NCI-H524 treated with DMSO at 0.1 percent for 48 hours (cell line): ENCODE results near the gene FOXN1.

Experiments used
- DNase-seq: peaks from one replicate; lab custom pipeline; 2025; lab: John Stamatoyannopoulos, UW

Gene FOXN1

DNA sequence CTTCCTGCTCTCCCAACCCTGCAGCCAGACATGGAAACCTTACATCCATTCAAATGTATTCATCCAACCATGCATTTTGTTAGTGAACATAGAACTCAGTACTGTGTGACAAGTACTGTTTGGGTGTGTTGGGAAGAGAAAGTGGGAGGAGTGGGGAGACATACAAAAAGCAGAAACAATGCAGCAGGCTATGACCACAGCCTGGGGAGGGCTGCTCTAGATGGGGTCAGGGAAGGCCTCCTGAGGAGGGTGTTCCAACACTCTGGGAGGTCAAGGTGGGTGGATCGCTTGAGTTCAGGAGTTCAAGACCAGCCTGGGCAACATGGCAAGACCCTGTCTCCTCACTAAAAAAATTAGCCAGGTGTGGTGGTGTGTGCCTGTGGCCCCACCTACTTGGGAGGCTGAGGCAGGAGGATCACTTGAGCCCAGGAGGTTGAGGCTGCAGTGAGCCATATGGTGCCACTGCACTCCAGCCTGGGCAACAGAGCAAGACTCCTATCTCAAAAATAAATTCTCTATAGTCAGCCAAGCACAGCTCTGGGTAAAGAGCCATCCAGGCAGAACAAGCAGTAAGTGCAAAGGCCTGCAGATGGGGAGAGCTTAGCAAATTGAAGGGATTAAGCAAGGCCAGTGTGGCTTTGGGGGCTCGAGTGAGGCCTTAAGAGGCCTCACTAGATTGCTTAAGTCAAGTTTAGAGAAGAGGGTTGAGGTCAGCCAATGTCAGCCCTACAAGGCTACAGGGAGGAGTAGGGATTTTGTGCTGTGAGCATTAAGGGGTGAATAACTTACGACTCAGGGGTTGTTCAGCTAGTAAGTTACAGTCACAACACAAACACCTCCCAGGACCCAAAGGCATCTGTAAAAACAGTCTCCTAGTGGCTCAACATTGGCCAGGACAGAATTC, 27.2 kb upstream of the FOXN1 start:
- DNase-seq, result peak; percentile 50

DNA sequence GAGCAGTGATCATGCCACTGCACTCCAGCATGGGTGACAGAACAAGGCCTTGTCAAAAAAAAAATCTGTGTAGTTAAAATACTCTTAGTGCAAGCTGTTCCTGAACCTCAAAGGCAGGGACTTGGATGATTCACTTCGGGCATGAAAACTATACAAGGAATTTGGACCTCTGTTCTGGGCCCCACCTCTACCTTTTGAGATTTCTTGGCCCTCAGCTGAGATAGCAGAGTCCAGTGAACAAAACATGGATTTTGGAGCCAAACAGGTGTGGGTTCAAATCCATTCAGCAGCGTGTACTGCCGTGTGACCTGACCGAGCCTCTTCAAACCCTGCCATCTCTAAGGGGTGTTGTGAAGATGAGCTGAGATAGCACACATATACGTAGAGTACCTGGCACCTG, 25.9 kb upstream of the FOXN1 start:
- DNase-seq, result no peak

DNA sequence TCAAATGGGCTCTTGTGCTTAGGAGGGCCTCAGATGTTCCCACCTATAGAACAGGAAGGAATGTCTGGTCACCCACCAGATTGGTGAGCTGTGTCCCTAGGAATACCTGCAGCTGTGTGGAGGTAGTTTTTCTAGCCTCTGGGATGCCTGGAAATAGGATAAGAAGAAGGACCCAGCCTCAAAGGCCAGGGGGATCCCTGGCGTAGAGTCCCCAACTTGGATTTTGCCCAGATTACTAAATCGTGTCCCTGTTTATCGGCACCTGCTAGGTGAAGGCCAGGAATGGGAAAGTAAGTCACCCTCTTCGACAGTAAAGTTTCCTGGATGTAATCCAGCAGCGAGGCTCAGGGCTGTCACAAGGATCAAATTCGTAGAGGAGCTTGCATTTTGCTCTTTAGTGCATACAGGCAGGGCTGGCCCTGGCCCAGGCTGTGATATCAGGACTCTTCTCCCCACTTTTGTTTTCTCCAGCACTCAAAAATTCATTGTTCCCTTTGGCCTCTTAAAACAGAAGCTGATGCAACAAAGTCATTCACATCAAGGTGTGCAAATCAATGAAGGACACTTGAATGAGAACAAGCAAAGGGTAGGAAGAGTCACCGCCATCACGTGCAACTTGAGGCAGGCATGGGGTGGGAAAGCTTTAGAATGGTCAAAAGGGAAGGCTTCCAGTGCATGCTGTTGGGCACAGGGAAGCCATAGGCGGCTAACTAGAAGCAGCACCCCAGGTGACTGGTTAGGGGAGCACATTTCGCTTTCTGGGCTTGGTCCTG, 25.2 kb upstream of the FOXN1 start:
- DNase-seq, result no peak

DNA sequence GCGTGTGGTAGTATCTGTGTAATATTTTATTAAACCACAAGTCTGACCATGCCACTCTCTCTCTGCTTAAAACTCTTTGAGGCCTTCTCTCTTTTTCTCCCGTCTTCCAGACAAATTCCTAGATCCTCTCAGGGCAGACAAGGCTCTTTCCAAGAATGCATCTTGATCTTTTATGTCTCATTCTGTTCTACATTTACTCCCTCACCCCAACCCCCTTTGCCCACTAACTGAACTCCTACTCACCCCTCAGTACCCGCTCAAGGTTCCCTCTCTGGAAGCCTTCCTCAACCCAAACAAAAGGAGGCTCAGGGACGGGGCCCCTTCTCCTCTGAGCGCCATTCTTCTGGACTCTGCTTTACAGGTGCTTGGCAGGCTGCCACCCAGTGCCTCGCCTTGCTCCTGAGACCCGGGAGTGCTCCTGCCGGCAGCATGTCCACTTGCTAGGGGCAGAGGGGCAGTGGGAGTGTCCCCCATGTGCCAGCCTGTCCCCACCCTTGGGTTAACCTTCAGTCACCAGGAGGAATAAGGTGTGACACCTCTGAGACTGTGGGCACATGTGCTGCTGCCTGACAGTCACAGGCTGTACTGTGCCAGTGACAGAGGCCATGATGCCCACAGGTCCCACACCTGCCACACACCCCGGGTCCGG, 23.5 kb upstream of the FOXN1 start:
- DNase-seq, result no peak

DNA sequence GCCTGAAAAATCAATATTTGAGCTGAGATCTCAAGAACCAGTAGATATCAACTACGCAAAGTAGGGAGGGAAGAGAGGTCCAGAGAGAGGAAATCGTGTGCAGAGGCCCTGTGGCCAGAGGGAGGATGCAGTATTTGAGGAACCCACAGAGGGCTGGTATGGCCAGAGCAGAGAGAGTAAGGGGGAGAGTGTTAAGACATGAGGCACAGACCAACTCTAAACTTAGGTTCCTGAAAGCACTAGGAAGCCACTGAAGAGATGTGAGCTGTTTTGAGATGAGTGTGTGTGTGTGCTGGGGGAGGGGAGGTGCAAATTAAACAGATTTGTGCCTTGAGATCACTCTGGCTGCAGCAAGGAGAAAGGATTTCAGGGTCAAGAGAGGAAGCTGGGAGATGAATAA, 21.9 kb upstream of the FOXN1 start:
- no peak for DNase-seq

DNA sequence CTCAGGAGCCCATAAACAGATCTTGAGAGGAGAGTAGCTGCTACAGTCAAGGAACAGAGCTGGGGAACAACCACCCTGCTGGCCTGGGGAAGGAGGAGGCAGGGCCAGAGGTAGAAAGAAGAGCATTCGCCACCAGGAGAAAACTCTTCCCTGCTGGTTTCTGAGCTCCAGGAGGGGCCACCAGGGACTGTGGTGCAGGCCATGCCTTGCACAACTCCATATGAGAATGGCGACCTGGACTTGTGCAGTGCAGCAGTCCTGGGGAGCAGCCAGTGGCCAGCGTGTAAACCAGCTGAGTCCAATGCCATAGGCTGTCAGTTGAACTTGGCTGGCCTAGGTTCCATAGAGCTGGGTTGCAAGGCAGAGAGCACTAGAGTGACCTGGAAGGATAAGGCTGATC, 21.1 kb upstream of the FOXN1 start:
- DNase-seq, result no peak

DNA sequence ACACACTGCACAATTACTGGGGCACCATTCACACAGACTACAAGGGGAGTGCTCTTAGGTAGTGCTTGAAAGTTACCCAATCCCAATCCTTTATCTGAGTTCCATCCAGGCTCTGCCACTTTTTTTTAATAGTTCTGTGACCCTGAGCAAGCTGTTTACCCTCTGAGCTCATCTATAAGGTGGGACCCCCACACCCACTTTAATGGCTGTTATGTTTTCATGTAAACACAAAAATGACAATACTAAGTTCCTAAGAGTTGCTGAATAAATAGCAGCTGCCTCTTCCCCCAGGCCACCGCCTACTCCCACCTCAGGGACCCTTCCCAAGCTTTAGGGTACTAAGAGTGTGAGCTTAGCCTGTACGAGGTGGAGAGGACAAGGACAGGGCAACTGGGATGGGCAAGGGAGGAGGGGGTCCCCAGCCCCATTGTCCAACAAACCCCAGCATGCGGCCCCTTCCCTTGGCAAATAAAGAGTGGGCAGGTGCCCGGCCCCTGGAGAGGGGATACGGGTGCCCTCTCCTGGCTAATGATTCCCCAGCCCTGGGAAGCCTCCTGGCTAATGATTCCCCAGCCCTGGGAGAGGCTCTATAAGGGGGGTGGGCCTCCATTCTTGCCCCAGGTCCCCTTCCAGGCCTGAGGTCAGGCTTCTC, 18.1 kb upstream of the FOXN1 start:
- no peak for DNase-seq

DNA sequence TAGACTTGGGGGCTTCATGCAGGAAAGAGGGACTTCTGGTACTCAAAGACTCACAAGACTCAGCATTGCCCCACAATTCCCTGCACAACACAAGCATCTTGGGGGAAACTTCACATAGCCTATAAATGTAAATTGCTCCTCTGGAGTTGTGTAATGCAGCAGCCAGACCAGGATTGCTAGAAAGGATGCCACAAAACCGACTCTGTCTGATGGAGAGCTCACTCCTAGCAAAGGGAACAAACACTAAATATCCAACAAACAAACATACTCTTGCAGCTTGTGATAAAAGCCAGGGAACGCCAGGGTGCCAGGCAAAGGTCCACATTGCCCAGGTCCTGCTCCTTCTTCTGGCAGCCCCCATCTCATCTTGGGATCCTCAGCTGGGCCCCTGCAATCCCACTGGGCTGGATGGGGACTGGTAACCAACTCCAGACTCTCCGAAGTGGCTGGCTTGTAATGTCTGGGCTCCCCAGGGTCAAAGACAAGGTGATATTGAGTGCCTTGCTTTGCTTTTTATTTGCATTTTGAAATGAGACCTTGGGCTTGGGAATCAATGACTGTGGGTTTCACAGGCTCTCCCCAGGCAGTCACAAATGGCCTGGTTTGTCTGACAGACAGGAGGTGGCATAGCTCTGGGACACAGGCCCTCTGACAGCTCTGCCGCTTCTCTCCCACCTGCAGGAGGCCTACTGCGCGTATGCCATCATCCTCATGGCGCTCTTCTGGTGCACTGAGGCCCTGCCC, 17.4 kb upstream of the FOXN1 start:
- no peak for DNase-seq

DNA sequence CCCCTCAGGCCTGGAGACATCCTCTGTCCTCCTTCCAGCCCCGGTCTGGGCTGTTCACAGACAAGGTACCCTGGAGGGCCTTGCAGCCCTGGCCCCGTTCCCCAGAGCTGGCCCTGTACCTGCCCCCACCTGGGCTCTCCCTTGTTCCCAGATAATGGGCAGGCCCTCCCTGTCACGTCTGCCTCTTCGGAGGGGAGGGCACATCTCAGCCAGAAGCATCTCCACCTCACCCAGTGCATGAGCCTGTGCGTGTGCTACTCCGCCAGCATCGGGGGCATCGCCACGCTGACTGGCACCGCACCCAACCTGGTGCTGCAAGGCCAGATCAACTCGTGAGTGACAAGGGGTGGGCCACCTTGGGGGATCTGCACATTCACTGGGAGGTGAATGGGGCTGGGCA, 14.9 kb upstream of the FOXN1 start:
- DNase-seq, result no peak

DNA sequence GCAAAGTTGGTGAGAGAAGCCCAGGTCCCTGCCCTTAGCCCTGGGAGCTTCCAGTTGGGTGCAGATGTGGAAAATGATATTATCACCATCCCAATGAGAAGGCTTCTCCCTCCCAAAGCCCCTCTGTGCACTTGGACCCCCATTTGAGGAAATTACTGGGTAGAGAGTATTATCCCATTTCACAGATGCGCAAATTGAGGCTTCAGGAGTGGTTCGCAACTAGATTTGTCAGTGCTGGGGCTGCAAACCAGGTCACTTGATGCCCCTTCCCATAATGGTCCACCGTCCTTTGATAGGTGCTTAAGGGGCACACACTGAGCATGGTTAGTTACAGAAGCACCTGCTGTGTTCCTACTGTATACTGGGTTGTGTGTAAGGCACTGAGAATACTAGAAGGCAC, 14.3 kb upstream of the FOXN1 start:
- DNase-seq, result no peak

DNA sequence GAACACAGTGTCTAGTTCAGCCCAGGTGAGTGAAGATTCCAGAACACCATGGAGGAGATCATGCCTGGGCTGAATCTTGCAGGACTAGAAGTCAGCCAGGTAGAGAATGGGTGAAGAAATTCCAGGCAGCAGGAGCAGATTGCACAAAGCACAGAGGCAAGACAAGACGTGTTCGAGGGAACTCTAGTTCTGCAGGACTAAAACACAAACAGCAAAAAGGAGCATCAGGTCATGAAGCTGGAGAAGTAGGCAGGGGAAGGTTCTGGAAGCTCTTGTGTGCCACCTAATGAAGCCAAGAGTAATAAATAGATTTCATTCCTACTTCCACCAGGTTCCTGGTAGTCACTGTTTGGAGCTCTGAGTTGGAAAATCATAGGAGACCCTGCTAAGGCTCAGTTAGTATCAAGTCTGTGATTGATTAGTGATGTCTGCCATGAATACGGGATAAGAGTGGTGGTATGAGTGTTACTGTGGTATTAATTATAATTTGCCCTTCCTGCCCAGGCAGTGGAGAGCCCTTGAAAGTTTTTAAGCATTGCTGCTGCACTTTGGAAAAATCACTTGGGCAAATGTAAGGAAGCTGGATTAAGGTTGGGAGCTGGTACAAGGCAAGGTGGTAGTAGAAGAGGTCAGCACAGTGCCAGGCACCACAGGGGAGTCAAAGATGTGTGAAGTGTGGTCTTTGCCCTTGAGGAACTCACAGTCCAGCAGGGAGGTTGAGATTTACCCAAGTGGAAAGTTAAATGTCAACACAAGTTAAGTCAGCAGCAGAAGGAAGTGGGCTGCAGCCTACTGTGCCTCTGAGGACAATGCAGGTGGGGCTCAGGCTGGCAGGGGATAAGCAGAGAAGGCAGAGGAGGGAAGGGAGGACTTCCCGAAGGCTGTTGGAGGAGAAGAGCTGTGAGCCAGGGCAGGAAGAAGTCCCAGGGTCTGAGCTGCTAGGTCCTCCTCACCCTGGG, 13.5 kb upstream of the FOXN1 start:
- no peak for DNase-seq

DNA sequence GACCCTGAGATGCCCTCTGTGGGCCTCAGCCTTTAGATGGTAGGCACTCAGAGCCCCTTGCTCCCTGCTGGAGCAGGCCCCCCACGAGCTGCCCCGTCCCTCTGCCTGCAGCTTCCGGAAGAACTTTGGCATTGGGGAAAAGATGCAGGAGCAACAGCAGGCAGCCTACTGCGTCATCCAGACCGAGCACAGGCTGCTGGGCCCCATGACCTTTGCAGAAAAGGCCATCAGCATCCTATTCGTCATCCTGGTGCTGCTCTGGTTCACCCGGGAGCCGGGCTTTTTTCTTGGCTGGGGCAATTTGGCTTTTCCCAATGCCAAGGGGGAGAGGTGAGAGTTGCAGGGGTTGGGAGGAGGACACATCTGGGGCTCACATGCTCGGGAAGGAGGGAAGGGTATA, 12.7 kb upstream of the FOXN1 start:
- DNase-seq, result no peak

DNA sequence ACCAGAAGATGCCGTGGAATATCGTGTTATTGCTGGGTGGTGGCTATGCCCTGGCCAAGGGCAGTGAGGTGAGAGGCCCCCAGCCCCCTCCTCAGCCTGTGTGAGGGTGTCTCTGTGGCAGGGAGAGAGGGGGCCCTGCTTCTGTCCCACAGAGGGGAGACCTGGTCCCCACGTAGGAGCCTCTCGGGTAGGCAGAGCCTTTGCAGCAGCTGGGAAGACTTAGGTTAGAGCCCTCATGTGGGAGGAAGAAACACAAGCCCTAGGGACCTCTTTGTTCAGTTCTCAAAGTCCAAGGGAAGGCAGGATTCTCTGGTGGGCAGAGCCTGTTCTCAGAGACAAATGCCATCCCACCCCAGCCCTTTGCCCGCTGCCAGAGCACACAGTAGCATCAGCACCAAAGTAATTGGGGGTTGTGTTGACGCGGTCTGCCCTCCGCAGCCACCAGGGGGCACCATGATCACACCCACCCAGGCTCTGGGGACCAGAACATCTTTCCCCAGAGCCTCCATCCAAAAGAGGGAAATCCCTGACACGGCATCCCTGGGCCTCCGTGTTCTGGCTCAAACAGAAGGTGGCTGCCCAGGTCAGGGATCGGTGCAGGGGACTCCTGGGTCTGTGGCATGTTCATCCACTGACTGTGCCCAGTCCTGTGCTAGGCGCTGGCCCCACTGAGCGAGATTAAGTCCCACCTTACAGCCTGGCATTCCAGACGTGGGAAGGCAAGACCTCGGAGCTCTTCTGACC, 11.5 kb upstream of the FOXN1 start:
- DNase-seq, result peak; percentile 35

DNA sequence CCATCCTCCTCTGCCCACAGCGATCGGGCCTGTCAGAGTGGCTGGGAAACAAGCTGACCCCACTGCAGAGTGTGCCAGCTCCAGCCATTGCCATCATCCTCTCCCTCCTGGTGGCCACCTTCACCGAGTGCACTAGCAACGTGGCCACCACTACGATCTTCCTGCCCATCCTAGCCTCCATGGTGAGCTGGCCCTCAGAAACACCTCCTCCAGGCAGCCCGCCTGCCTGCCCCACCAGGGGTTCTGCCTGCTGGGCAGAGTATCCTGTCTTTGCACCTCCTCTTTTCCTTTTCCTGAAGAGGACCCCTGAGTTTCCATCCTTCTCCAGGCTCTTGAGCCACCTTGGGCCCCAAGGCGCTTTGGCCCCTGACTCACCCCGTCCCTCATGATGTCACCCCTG, 10.5 kb upstream of the FOXN1 start:
- no peak for DNase-seq

DNA sequence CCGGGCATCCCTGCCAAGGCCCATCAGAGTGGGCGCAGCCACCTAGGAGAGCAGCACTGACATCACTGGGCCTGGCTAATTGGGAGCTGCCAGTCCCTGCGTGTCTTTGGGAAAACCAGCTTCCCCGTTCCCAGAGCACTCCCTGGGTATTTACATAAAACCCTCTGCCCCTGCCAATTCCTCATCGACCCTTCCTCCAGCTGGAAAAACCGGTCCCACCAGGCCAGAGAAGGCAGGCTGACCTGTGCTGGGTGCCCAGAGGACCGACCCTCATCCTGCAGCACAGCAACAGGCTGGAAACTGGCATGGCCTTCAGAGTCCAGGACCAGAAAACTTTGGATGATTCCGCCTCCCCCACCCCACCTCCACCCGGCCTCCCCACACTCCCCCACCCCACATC, 8.2 kb upstream of the FOXN1 start:
- DNase-seq, result no peak

DNA sequence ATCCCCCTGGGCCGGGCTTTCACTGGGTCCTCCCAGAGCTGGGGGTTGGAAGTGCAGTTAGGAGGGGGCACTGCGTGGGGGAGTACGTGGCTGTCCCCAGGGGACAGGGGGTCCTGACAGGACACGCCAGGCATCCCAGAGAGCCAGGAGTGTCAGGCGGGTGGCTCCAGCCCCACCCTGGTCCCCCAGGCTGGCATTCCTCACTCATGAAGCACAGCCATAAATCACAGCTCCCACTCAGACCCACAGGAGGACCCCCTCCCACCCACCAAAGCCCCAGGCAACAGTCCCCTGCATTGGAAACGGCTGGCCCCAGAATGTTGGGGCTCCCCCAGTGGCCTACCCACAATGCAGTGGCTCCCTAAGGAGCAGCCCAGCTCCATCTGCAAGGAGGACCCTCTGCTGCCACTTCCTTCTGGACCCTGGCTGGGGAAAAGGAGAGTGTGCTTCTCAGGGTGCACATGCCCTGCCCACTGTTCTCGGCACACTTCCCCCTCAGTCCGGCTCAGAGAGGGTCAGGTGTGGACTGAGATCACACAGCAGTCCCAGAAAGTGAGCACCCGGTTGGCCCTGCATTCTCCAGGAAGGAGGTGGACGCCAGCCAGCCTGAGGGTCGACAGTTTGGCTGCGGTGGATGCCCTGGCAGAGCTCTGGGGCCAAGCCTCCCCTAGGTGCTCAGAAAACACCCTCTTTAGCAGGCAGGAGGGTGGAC, 7.3 kb upstream of the FOXN1 start:
- DNase-seq, result no peak

DNA sequence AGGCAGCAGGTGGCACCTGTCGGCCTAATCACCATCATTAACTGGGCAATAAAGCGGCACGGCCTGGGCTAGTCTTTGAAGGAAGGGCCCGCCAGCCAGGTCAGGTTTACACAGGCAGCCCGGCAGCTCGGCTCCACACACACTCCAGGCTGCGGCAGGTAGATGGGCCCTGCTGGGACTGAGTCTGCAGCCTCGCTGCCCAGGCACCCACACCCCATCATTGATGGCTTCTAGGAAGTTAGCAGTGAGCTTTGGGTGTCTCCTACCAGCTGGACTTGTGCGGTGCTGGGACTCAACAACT, 6.8 kb upstream of the FOXN1 start:
- no peak for DNase-seq

DNA sequence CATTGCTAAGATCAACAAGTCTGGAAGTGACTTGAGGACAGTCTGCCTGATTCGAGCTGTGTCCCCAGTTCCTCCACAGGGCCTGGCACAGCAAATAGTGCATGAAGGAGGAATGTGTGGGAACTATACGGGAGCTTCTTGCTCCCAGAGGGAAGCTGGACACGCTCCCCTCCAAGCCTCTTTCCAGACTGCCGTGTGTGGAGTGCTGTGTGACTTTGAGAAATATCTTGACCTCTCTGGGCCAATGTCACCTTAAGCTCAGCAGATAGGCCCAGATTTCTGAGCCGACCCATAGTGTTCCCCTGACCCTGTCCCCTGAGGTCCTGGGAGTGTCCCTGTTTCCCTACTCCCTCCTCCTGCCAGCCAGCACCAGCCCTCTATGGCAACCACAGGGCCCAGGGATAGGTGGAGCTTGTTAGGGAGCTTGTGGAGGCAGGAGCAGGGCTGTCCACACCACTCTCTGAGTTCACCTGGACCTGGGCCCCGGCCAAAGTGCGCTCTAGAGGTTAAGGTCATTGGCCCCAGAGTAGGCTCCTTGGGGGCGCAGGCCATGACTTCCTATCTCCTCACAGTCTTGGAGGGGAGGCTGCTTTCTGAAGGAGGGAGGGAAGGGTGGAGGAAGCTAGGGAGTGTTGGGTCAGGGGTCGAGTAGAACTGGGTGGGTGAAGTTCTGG, 6.3 kb upstream of the FOXN1 start:
- DNase-seq, result no peak
